ENCODE results near the gene DOK5. TPM values are rescaled to one million over a fixed set of nuclear protein-coding genes. Genes with fewer than 3 reads are reported as not detected.

Gene DOK5
- total and polyA plus RNA-seq, 2 of the 4 experiments (the other 2 are of a cell fraction): 2.8 to 3.9 TPM

DNA sequence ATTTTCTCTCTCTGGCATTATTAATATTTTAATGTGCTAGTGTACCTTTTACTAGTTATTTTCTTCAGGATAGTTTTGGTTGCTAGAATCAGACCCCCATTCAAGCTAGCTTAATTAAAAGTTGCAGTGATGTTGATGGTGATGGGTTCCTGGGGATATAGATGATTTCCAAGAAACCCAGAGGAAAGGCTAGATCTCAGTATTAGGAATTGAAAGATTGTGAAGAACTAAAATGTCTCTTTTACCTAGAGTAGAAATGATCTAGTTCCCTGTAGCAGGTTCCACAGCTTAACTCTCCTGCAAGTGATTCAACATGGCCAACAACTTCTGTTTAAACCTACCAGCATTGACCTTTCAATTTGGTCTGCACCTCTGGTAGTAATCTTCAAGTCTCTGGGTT lies 78.6 kb downstream of the DOK5 start:
- intact Hi-C loops (cut with micrococcal nuclease): no loop called here
- H3K14ac ChIP-seq (replicated peaks; ENCODE audit: low read depth, low read length): no peak overlapping the region
- H3K9me1 ChIP-seq (ENCODE audit: insufficient read depth, low read length): no peaks in the 10 kb centered on the region
- H2BK120ac ChIP-seq (ENCODE audit: low read depth, low read length): no peak overlapping the region
- no TSS peak for BruUV-seq (replicated peaks)
- CTCF ChIA-PET: interaction anchor here (0.6 kb wide), 1 partner anchor 325 kb away, joined by 3 read pairs; no protein-coding TSS in a partner anchor
- H3K4me3 ChIP-seq (ENCODE audit: insufficient read depth, low read depth, low read length): no peak overlapping the region
- H3K4ac ChIP-seq (ENCODE audit: low read depth, low read length): no peak overlapping the region
- no peaks in the 10 kb centered on the region for H3K9me3 ChIP-seq (ENCODE audit: control insufficient read depth, insufficient read depth, low read length)
- no peaks in the 10 kb centered on the region for H4K20me1 ChIP-seq (ENCODE audit: insufficient read depth, low read length)
- no peak overlapping the region for H4K8ac ChIP-seq (ENCODE audit: low read depth in 2 of 2, low read length in 2 of 2)
- DNase-seq (no peak), ATAC-seq (ENCODE audit: low read depth) (no peak)
- H3K18ac ChIP-seq (ENCODE audit: low read depth, low read length): no peak overlapping the region
- no peak overlapping the region for H3K56ac ChIP-seq (ENCODE audit: extremely low read depth, insufficient read depth, low read length)
- in situ Hi-C loops (cut with MboI; ENCODE audit: low sequenced_read_pairs): no loop called here
- no peaks in the 10 kb centered on the region for H3K79me1 ChIP-seq (ENCODE audit: low read depth in 1 of 2, low read length in 2 of 2)
- peaks cover 1% of the 10 kb centered on the region; the same call in 1 of the 2 replicates for H3K4me1 ChIP-seq (ENCODE audit: control insufficient read depth, insufficient read depth, low read length)
- no peak overlapping the region for H2BK15ac ChIP-seq (ENCODE audit: low read depth, low read length)
- no peak overlapping the region for H3K23ac ChIP-seq (ENCODE audit: low read depth, low read length)
- H3K27ac ChIP-seq (ENCODE audit: insufficient read depth, low read length): no peak overlapping the region
- H2AK5ac ChIP-seq (ENCODE audit: low read depth, low read length): no peak overlapping the region
- no peak overlapping the region for H4K5ac ChIP-seq (ENCODE audit: low read depth, low read length)
- no peak overlapping the region for H3K4me2 ChIP-seq (ENCODE audit: low read depth, low read length)
- H3K9ac ChIP-seq (ENCODE audit: low read depth, low read length): no peak overlapping the region
- H3K27me3 ChIP-seq (ENCODE audit: control insufficient read depth, insufficient read depth, low read length): no peaks in the 10 kb centered on the region
- H4K91ac ChIP-seq (ENCODE audit: insufficient read depth, low read depth, low read length): no peak overlapping the region
- POLR2A ChIA-PET (ENCODE audit: unreplicated experiment): no interaction called here
- H2BK20ac ChIP-seq (ENCODE audit: low read depth, low read length): no peak overlapping the region
- no peak for TF ChIP-seq POLR2A (IDR thresholded peaks at IDR 0.05; ENCODE audit: low read depth, low read length)
- TF ChIP-seq CEBPB (IDR thresholded peaks at IDR 0.05; ENCODE audit: low read depth, low read length): no peak
- no peak for TF ChIP-seq FOS (IDR thresholded peaks at IDR 0.05; ENCODE audit: low read depth, low read length)
- no peak for TF ChIP-seq SMC3 (IDR thresholded peaks at IDR 0.05; ENCODE audit: low read depth, low read length)
- no peak for TF ChIP-seq ELK1 (IDR thresholded peaks at IDR 0.05; ENCODE audit: borderline replicate concordance, low read depth, low read length)
- no peak for TF ChIP-seq CHD1 (IDR thresholded peaks at IDR 0.05; ENCODE audit: low read depth, low read length)
- TF ChIP-seq MXI1 (IDR thresholded peaks at IDR 0.05; ENCODE audit: borderline replicate concordance, low read depth, low read length): no peak
- TF ChIP-seq MAFK (IDR thresholded peaks at IDR 0.05; ENCODE audit: low read depth, low read length): no peak
- H3K36me3 ChIP-seq (ENCODE audit: control insufficient read depth, insufficient read depth, low read length): no peaks in the 10 kb centered on the region
- no peak overlapping the region for H2AFZ ChIP-seq (replicated peaks; ENCODE audit: low read length, poor library complexity)
- no peak overlapping the region for H2BK5ac ChIP-seq (ENCODE audit: low read depth, low read length, poor library complexity, severe bottlenecking)
- H2AK9ac ChIP-seq (replicated peaks; ENCODE audit: low read depth, low read length, poor library complexity): no peak overlapping the region
- dilution Hi-C loops (cut with HindIII; ENCODE audit: low sequenced_read_pairs, unreplicated experiment): no loop called here
